H1 (cell line): ENCODE results near the gene PRKAR1B.

ENCODE experiments used
- CEBPB ChIP-seq: IDR thresholded peaks from 2 replicates; pipeline ENCODE4 v1.6.1; 2012; ENCODE audit warnings: low read depth, low read length
- EGR1 ChIP-seq: IDR thresholded peaks from 2 replicates; pipeline ENCODE4 v1.6.1; 2011; ENCODE audit warnings: low read depth, low read length, borderline replicate concordance
- EP300 ChIP-seq, 2 experiments: IDR thresholded peaks; 1 replicate in 1 of 2; 2 replicates in 1 of 2; pipeline ENCODE4 v1.6.1; 2011 to 2012; ENCODE audit warnings: low read depth in 2 of 2, low read length in 2 of 2, mild to moderate bottlenecking in 2 of 2, borderline replicate concordance in 1 of 2, inconsistent platforms in 1 of 2, moderate library complexity in 1 of 2
- GABPA ChIP-seq: IDR thresholded peaks from 2 replicates; pipeline ENCODE4 v1.6.1; 2011; ENCODE audit warnings: mild to moderate bottlenecking, low read length, moderate library complexity, borderline replicate concordance; ENCODE audit not compliant: insufficient read depth
- GTF2F1 ChIP-seq: IDR thresholded peaks from 2 replicates; pipeline ENCODE4 v1.6.1; 2012; ENCODE audit warnings: low read depth, low read length, improper control_type of control experiment, borderline replicate concordance
- POLR2A ChIP-seq, 2 experiments: IDR thresholded peaks; 1 replicate in 1 of 2; 2 replicates in 1 of 2; pipeline ENCODE4 v1.6.1; 2011; ENCODE audit warnings: low read depth in 2 of 2, low read length in 2 of 2, mild to moderate bottlenecking in 2 of 2; ENCODE audit errors: control extremely low read depth in 1 of 2
- RFX5 ChIP-seq: IDR thresholded peaks from 2 replicates; pipeline ENCODE4 v1.6.1; 2011; ENCODE audit warnings: low read depth, low read length, improper control_type of control experiment, borderline replicate concordance

- TF ChIP-seq RFX5 = no peak
- no peak for TF ChIP-seq CEBPB
- TF ChIP-seq EGR1 = no peak
- TF ChIP-seq GTF2F1 = no peak
- no peak for TF ChIP-seq EP300 (IDR thresholded peaks at IDR 0.05; ENCODE audit: borderline replicate concordance in 1 of 2, low read depth in 2 of 2, low read length in 2 of 2)
- TF ChIP-seq POLR2A (IDR thresholded peaks at IDR 0.05; ENCODE audit: control extremely low read depth in 1 of 2, low read depth in 2 of 2, low read length in 2 of 2) = no peak
- TF ChIP-seq GABPA = no peak
Measured at GRCh38 chr7:716636-717035, 10.4 kb downstream of the PRKAR1B start.
